Right forelimb (tissue), 1 donor: ENCODE data around the gene E2F7.

Source experiments
- DNase-seq: peaks from one replicate; pipeline ENCODE4 v3.0.0-alpha.2; 2018

The E2F7 gene

DNA sequence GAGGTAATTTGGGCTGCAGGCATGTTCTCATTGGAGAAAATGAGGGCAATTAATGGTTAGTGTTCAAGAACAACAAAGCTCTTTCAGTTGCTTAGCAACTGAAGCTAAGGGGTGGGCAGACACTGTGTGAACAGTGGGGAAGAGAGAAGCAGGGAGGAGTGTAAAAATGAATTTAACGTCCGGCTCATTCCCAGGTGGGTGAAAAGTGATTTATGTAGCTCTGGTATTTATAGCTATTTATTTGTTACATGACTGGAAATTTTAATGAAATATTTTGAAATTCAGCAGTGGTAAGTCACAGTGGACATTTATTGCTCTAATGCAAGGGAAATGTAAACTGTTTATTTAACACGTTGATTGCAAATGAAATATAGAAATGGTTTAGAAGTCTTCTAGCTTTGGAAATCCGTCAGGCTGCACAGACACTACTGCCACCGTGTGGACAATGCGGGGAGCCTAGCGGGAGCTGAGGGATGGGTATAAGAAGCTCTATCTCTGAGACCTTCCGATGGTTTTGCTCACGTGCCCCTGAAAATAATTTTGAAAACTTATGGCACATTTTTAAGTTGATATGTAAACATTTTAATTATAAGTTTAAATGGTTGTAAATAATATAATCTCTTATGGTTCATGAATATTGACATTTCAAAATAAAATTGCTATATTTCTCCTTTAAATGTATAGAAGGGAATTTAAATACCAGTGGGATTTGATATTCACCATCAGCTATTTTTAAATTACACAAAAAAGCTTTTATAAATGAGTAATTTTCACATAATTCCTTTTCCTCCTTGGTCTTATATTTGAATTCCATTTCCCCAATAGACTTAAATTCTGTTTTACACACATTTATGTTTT is 54.4 kb downstream of the E2F7 start:
- DNase-seq, result peak; percentile 84

DNA sequence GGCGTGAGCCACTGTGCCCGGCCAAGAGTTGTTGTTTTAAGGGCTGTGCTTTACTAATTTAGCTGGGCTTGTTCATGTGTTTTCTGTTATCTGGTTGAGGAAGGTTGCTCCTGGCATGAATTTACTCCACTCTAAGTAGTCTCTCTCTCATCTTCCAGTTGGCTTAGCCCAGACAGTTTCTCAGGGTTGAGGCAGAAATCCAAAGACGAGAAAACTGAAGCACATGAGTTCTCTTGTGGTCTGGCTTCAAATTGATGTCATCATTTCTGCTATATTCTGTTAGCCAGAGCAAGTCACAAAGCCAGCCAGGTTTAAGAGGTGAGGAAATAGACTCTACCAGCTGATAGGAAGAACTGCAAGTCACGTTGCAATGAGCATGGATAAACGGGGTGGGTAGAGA is 57.9 kb downstream of the E2F7 start:
- DNase-seq, result no peak

DNA sequence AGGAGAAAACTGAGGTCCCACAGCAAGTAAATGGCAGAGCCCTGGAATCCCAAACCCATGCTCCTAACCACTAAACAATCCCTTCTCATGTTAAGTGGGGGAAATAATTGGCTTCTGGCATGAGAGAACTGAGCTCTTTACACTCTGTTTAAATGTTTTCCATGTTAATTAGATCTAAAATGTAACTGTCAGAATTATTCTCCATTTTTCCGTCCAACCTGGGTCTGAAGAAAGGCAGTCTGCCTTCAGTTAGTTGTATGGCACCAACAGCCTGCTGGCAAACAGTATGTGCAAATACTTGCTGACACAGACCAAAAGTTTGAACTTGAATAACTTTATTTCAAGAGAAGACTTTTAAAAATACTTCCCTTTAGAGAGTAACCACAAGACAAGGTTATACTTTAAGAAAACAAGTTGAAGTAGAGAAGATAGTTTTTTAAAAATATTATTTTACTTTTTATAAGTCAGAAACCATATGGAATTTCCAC is 59.7 kb downstream of the E2F7 start:
- no peak for DNase-seq

DNA sequence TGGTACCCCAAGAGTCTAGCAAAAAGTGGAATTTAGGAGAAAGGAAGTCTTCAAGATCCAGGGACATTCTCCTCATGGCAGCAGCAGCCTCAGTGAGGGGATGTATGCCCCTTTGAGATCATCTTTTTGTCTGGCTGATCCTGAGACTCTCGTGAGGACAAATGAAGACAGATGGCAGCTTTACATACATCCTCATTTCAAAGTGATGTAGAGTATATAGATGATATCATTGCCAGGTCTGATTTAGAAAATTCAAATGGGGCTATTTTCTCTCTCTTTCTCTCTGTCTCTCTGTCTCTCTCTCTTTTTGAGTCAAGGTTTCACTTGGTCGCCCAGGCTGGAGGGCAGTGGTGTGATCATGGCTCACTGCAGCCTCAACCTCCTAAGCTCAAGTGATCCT is 61.5 kb downstream of the E2F7 start:
- no peak for DNase-seq

GRCh38 chr12:77003246-77003645 is 62.1 kb downstream of the E2F7 start:
- DNase-seq, result no peak

- no peak for DNase-seq
Observed at GRCh38 chr12:77002382-77002781, 63.0 kb downstream of the E2F7 start.

GRCh38 chr12:77001276-77001675 is 64.1 kb downstream of the E2F7 start:
- DNase-seq, result no peak

DNA sequence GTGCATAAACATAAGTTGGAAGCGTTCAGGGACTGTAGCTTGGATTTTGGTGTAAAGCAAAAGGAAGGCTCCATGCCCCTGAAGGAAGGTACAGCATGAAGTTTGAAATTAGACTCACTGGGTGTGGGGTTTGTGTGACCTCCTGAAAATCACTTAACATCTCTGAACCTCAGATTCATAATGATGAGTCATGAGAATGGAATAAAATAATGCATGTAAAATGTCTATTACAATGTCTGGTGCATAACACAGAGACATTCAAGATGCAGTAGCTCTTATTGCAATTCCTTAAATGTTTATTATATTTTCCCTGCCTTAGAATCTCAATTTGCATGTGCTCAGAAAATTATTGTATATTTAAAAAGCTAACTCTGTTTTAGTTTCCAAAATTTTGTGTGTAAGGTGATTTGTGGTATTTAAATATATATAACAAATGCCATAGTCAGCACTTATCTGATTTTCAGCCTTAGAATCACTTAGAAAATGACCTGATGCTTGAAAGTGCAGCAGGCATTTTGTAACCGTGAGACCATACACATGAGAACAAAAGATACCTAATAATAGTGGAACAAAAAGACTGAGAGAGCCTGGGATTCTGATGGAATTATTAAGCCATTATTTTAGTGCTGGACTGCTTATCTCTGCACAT is 66.3 kb downstream of the E2F7 start:
- DNase-seq, result no peak

DNA sequence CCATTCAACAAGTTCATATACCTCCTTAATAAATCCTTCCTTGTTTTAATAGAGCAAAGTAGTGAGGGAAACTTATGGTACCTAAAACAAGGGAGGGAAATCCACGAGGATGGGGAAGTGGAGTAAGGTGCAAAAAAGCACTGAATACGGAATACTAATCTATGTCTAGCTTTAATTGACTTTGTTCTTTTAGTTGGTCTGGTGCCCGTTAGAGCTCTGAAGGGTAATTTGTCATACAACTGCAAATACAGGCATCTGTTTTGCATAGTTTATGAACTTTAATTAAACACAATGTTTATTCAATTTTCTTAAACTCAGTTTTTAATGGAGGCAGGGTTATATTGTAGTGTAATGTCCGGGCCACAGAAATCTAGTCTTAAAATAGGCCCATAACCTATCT is 67.0 kb downstream of the E2F7 start:
- DNase-seq, result no peak

GRCh38 chr12:76997011-76997780 is 68.2 kb downstream of the E2F7 start:
- DNase-seq, result no peak

DNA sequence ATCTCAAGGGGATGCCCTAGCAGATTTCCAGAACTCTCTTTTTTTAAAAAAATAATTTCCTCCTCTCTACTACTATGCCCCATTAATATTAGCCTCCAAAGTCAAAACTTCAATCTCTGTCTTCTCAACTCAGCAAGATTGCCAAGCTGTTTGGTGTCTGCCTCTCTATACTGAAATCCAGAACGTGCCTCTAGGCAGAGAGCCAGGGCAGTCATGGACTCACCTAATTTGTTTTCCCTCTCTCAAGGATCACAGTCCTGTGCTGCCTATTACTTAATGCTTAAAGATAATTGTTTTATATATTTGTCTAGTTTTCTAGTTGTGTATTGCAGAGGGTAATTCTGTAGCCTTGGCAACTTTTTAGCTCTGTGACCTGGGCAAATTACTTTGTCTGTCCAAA is 74.7 kb downstream of the E2F7 start:
- no peak for DNase-seq

- no peak for DNase-seq
Observed at GRCh38 chr12:76984566-76984965, 80.8 kb downstream of the E2F7 start.

DNA sequence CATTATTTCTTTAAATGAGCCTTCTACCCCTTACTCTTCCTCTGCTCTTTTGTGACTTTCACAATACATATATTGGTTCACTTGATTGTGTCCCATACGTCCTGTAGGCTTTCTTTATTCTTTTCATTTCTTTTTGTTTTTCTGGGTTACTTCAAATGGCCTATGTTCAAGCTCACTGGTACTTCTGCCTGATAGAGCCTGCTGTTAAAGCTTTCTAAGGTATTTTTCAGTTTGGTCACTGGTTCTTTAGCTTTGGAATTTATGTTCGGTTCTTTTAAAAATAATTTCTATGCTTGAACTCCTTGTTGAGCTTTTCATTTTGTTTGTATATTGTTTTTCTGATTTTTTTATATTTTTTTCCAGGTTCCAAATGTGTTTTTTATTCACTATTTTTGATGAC is 81.9 kb downstream of the E2F7 start:
- no peak for DNase-seq

DNA sequence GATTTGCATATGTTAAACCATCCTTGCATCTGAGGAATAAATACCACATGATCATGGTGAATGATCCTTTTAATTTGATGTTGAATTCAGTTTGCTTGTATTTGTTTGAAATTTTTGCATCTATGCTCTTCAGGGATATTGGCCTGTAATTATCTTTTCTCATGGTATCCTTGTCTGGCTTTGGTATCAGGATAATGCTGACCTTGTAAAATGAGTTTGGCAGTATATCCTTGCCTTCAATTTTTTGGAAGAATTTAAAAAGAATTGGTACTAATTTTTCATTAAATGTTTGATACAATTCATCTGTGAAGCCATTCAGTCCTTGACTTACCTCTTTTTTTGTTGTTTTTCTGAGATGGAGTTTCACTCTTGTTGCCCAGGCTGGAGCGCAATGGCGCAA is 85.2 kb downstream of the E2F7 start:
- DNase-seq, result no peak

DNA sequence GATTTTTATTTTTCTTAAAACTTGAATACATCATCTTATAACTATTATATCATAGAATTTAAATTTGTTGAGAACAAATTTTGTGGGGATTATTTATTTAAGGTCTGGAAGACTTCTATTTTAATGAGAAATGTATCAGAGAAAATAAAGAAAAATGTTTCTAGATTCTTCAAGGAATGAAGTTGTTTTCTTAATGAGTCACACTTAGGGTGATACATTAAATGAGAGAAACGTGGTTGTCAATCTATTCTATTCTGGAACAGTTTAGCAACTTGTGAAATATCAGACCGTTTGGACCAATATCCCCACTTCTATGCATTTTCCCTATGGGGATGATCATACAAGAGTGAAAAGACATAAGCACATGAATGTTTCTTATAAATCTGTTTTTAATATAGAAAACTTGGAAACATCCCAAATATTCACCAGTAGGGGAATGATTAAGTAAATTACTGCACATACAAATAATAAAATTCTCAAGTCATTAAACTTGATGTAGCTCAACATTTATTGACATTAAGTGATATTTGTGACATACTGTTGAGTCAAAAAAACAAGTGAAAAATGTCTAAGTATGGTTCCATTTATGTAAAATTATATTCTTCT is 88.5 kb downstream of the E2F7 start:
- no peak for DNase-seq
